HepG2 (cell line): Measurements from ENCODE around the gene CD36. TPM values are rescaled to one million over a fixed set of nuclear protein-coding genes. Genes with fewer than 3 reads are reported as not detected.

Experiments used
- ATAC-seq: fragments of 200-7000 bp; cut with Tn5 transposase; 3 replicates; pipeline ENCODE4 v1.9.1; 2020; ENCODE audit warnings: mild to moderate bottlenecking, moderate library complexity
- BruUV-seq: library from RNA; stranded (reverse); fragments of 400-500 nt; replicated peaks from 2 replicates; lab custom pipeline; 2021; lab: Mats Ljungman, UMichigan
- CTCF ChIA-PET: fragments of 300-600 bp; formaldehyde crosslinking; extraction: SDS; loops from one replicate; lab custom pipeline; 2021; ENCODE audit warnings: low total read pairs, inconsistent platforms, low intra/inter-chr PET ratio; lab: Yijun Ruan, JAX
- POLR2A ChIA-PET: fragments of 350-600 bp; sonication (Branson Sonifier 250); formaldehyde crosslinking; loops from one replicate; lab custom pipeline; 2020; ENCODE audit warnings: antibody characterized with exemption, inconsistent platforms; lab: Yijun Ruan, JAX
- DNase-seq: peaks from one replicate; pipeline ENCODE4 v3.0.0-alpha.2; 2015; ENCODE audit warnings: low spot score
- FAIRE-seq: peaks from 3 replicates; lab custom pipeline; 2011; peaks lifted over from hg19 to GRCh38; lab: Jason Lieb, UNC
- H2AFZ ChIP-seq: one replicate; pipeline ENCODE4 v1.6.1; 2011; ENCODE audit warnings: low read length, inconsistent platforms
- H3K27ac ChIP-seq: fragments of 300-600 bp; 3 replicates; pipeline ENCODE4 v1.8.0; 2011; ENCODE audit warnings: mixed run types, mild to moderate bottlenecking, mixed read lengths, low read length, inconsistent platforms; ENCODE audit not compliant: insufficient read depth; ENCODE audit errors: extremely low read length
- H3K27me3 ChIP-seq, 2 experiments: fragments of 200-600 bp in 1 of 2; 2 replicates in 1 of 2; 3 replicates in 1 of 2; pipeline versions ENCODE4 v1.6.0 to v1.8.0; 2011; ENCODE audit warnings: low read length in 2 of 2, mild to moderate bottlenecking in 2 of 2, moderate library complexity in 2 of 2, inconsistent platforms in 1 of 2; ENCODE audit not compliant: insufficient read depth in 2 of 2, control insufficient read depth in 1 of 2
- H3K36me3 ChIP-seq, 2 experiments: fragments of 200-600 bp in 1 of 2; replicated peaks in 1 of 2; 2 replicates in 1 of 2; 3 replicates in 1 of 2; pipeline versions ENCODE4 v1.5.1 to v1.8.0; 2011; ENCODE audit warnings: low read length in 2 of 2, inconsistent platforms in 1 of 2; ENCODE audit not compliant: insufficient read depth in 2 of 2, control insufficient read depth in 1 of 2
- H3K4me1 ChIP-seq: 2 replicates; pipeline ENCODE4 v1.5.1; 2012; ENCODE audit warnings: low read length, inconsistent platforms; ENCODE audit not compliant: insufficient read depth
- H3K4me2 ChIP-seq: 2 replicates; pipeline ENCODE4 v1.6.0; 2011; ENCODE audit warnings: low read depth, low read length, inconsistent platforms
- H3K4me3 ChIP-seq, 3 experiments: fragments of 200-600 bp in 1 of 3; sonication (generic), shearing (Covaris generic) in 1 of 3; replicated peaks in 1 of 3; 2 replicates each; pipeline ENCODE4 v1.5.1; 2011 to 2016; ENCODE audit warnings: low read length in 3 of 3, inconsistent platforms in 2 of 3, low read depth in 2 of 3, mild to moderate bottlenecking in 2 of 3, control low read depth in 1 of 3, mixed read lengths in 1 of 3; ENCODE audit not compliant: insufficient read depth in 1 of 3
- H3K79me2 ChIP-seq: one replicate; pipeline ENCODE4 v1.6.1; 2011; ENCODE audit warnings: low read length, inconsistent platforms; ENCODE audit not compliant: insufficient read depth
- H3K9ac ChIP-seq: 2 replicates; pipeline ENCODE4 v1.6.0; 2011; ENCODE audit warnings: mild to moderate bottlenecking, low read depth, low read length, inconsistent platforms; ENCODE audit not compliant: insufficient read depth
- H3K9me3 ChIP-seq: 2 replicates; pipeline ENCODE4 v1.5.1; 2012; ENCODE audit warnings: mild to moderate bottlenecking, low read length
- H4K20me1 ChIP-seq: 2 replicates; pipeline ENCODE4 v1.6.0; 2011; ENCODE audit warnings: inconsistent platforms, mild to moderate bottlenecking, low read length, moderate library complexity; ENCODE audit not compliant: insufficient read depth
- BHLHE40 ChIP-seq: IDR thresholded peaks from 2 replicates; pipeline ENCODE4 v1.6.1; 2011; ENCODE audit warnings: low read length, improper control_type of control experiment
- GFI1 ChIP-seq: sonication (generic); formaldehyde crosslinking; IDR thresholded peaks from 2 replicates; pipeline ENCODE4 v1.5.0; 2020; ENCODE audit warnings: missing genetic modification reagents, mild to moderate bottlenecking, borderline replicate concordance
- HDAC1 ChIP-seq: sonication (generic); formaldehyde crosslinking; IDR thresholded peaks from 2 replicates; pipeline ENCODE4 v1.5.1; 2020; ENCODE audit warnings: mild to moderate bottlenecking, missing genetic modification reagents
- HNRNPLL ChIP-seq: fragments of 200-400 bp; formaldehyde crosslinking; IDR thresholded peaks from 2 replicates; pipeline ENCODE4 v1.6.1; 2017; ENCODE audit warnings: mild to moderate bottlenecking, low read depth, low read length; ENCODE audit not compliant: poor library complexity, severe bottlenecking
- JUND ChIP-seq: sonication (generic); formaldehyde crosslinking; IDR thresholded peaks from 2 replicates; pipeline ENCODE4 v1.8.0; 2022; ENCODE audit warnings: mild to moderate bottlenecking, missing genetic modification reagents
- MAFK ChIP-seq, 2 experiments: IDR thresholded peaks in 1 of 2; conservative IDR thresholded peaks in 1 of 2; 2 replicates each; pipeline ENCODE4 v1.6.1; 2011; ENCODE audit warnings: improper control_type of control experiment in 2 of 2, low read length in 2 of 2
- MAZ ChIP-seq, 2 experiments: sonication (generic) in 1 of 2; formaldehyde crosslinking in 1 of 2; IDR thresholded peaks; 2 replicates each; pipeline versions ENCODE4 v1.5.0 to v1.6.1; 2012 to 2020; ENCODE audit warnings: low read depth in 2 of 2, mild to moderate bottlenecking in 2 of 2, borderline replicate concordance in 1 of 2, improper control_type of control experiment in 1 of 2, low read length in 1 of 2, missing genetic modification reagents in 1 of 2, moderate library complexity in 1 of 2
- NFRKB ChIP-seq: fragments of 450-650 bp; IDR thresholded peaks from 2 replicates; pipeline ENCODE4 v1.6.1; 2017
- NR1H2 ChIP-seq: sonication (generic); formaldehyde crosslinking; IDR thresholded peaks from 2 replicates; pipeline ENCODE4 v1.8.1; 2022; ENCODE audit warnings: low read depth, missing genetic modification reagents, borderline replicate concordance
- PHB2 ChIP-seq: fragments of 450-650 bp; IDR thresholded peaks from 2 replicates; pipeline ENCODE4 v1.6.1; 2018; ENCODE audit not compliant: partially characterized antibody
- PLSCR1 ChIP-seq: sonication (generic); formaldehyde crosslinking; IDR thresholded peaks from 2 replicates; pipeline ENCODE4 v1.5.0; 2020; ENCODE audit warnings: missing genetic modification reagents, mild to moderate bottlenecking, borderline replicate concordance
- POLR2A ChIP-seq, 2 experiments: IDR thresholded peaks; 2 replicates each; pipeline ENCODE4 v1.6.1; 2011; ENCODE audit warnings: low read depth in 2 of 2, low read length in 2 of 2, mild to moderate bottlenecking in 1 of 2, moderate library complexity in 1 of 2; ENCODE audit not compliant: insufficient read depth in 1 of 2
- TFE3 ChIP-seq: IDR thresholded peaks from 2 replicates; pipeline ENCODE4 v1.6.1; 2016
- YY1 ChIP-seq: IDR thresholded peaks from 2 replicates; pipeline ENCODE4 v1.6.1; 2011; ENCODE audit warnings: low read length, low read depth, moderate library complexity, mild to moderate bottlenecking; ENCODE audit not compliant: insufficient read depth, insufficient replicate concordance
- ZNF10 ChIP-seq: sonication (generic); formaldehyde crosslinking; IDR thresholded peaks from 2 replicates; pipeline ENCODE4 v1.4.0; 2020; ENCODE audit warnings: mild to moderate bottlenecking, low read depth, missing genetic modification reagents, borderline replicate concordance
- ZNF432 ChIP-seq: sonication (generic); formaldehyde crosslinking; IDR thresholded peaks from 2 replicates; pipeline ENCODE4 v1.5.0; 2020; ENCODE audit warnings: missing genetic modification reagents, mild to moderate bottlenecking, borderline replicate concordance
- ZNF850 ChIP-seq: sonication (generic); formaldehyde crosslinking; conservative IDR thresholded peaks from 2 replicates; pipeline ENCODE4 v1.9.0; 2021; ENCODE audit warnings: mild to moderate bottlenecking, missing genetic modification reagents
- WGBS: methylation state at CpG from one replicate; pipeline ENCODE4 v1.1.6; 2017; ENCODE audit warnings: low lambda C conversion rate; 5-methylcytosine and 5-hydroxymethylcytosine counted together
- in situ Hi-C: cut with HindIII; loops from 2 replicates; pipeline ENCODE4 v1.10.0; 2017; ENCODE audit warnings: low pct_unique_long_range_greater_than_20kb; ENCODE audit not compliant: extremely low pct_ligation_motif_present
- intact Hi-C: fragments of 100-400 bp; cut with micrococcal nuclease; formaldehyde crosslinking; loops from one replicate; pipeline ENCODE4 v1.10.0; 2022; ENCODE audit not compliant: unreplicated experiment
- polyA plus RNA-seq, 8 experiments: library from polyadenylated mRNA; depleted of rRNA in 3 of 8; stranded (reverse) in 7 of 8; unstranded in 1 of 8; fragments of >200 nt; fragmentation: Illumina TruSeq in 4 of 8; extraction: Trizol in 4 of 8; gene quantifications; 2 replicates each; pipeline versions ENCODE4 v1.2.1 to v1.2.3, GENCODE V29; 2011 to 2016; ENCODE audit warnings: low read depth in 4 of 8, missing spikeins in 1 of 8, mixed read lengths in 1 of 8; ENCODE audit not compliant: insufficient read depth in 1 of 8
- total RNA-seq, 5 experiments: library from RNA; depleted of rRNA; stranded (reverse); fragments of >200 nt; fragmentation: Illumina TruSeq; extraction: Trizol; gene quantifications; 2 replicates each; pipeline ENCODE4 v1.2.3, GENCODE V29; 2016; ENCODE audit warnings: low read depth in 1 of 5

Gene CD36
- total and polyA plus RNA-seq, 2 of the 13 experiments (the other 11 are each of a cell fraction or from before 2014, with no cell fraction given), result 2.8 to 4.8 TPM

GRCh38 chr7:80601999-80602398 lies 36.4 kb upstream of the CD36 start (continued):
- TF ChIP-seq GFI1 (CRISPR knock-in tag) (no peak), MAFK (conservative IDR thresholded peaks at IDR 0.05 in 1 of 2, IDR thresholded peaks at IDR 0.05 in 1 of 2; ENCODE audit: low read length in 2 of 2) (no peak), PLSCR1 (CRISPR knock-in tag) (no peak), BHLHE40 (no peak)

DNA sequence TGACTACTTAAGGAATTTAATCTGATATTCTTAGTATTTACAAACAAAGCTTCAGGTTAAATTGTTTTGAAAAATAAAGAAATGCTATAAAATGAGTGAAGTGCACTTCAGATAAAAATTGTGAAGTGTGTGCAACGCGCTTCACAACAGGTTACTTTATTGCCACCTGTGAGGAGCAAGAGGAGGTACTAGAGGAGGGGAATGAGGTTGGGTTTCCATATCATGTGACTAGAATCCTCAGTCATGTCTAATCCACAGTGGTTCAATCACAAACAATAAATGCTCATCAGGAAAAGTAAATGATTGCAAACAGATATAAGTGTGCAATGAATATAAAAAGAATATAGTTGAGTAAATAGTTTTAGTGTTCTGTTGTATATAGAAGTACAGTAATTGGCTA lies 34.5 kb upstream of the CD36 start:
- ATAC-seq, result no peak
- Histone ChIP-seq H3K4me1 (peaks cover 22% of the 10 kb centered on the region), H3K9ac (no peak overlapping the region), H4K20me1 (no peaks in the 10 kb centered on the region), H2AFZ (no peak overlapping the region), H3K36me3 (no peaks in the 10 kb centered on the region), H3K27me3 (no peaks in the 10 kb centered on the region), H3K4me2 (no peak overlapping the region), H3K9me3 (no peaks in the 10 kb centered on the region), H3K79me2 (no peaks in the 10 kb centered on the region), H3K27ac (no peak overlapping the region), H3K4me3 (no peak overlapping the region)
- no TSS peak for BruUV-seq
- ChIA-PET POLR2A (no interaction called here), CTCF (no interaction called here)
- no peak for DNase-seq
- intact Hi-C loops, result no loop called here
- TF ChIP-seq HNRNPLL, result no peak
- TF ChIP-seq ZNF10, result no peak
- no peak for TF ChIP-seq POLR2A (IDR thresholded peaks at IDR 0.05; ENCODE audit: insufficient read depth in 1 of 2, low read depth in 2 of 2, low read length in 2 of 2)
- TF ChIP-seq NR1H2, result no peak
- no peak for TF ChIP-seq PHB2
- no peak for TF ChIP-seq NFRKB
- TF ChIP-seq MAZ (IDR thresholded peaks at IDR 0.05; ENCODE audit: borderline replicate concordance, low read depth, low read length), result no peak
- TF ChIP-seq MAZ (CRISPR knock-in tag; IDR thresholded peaks at IDR 0.05; ENCODE audit: low read depth), result no peak
- no peak for TF ChIP-seq ZNF850 (CRISPR knock-in tag)
- no peak for TF ChIP-seq JUND (CRISPR knock-in tag)
- TF ChIP-seq TFE3 (CRISPR knock-in tag), result no peak
- TF ChIP-seq HDAC1 (CRISPR knock-in tag), result no peak
- no peak for TF ChIP-seq ZNF432 (CRISPR knock-in tag)
- no peak for TF ChIP-seq YY1
- in situ Hi-C loops, result no loop called here
- no peak for FAIRE-seq
- 99% methylated on average over 2 of the region's 2 CpGs for WGBS
